Endothelial cell of hepatic sinusoid (primary cell): ENCODE data around the gene SLC35B2.

ENCODE experiments used
- in situ Hi-C: cut with HindIII; loops from 2 replicates; pipeline ENCODE4 v1.10.0; 2017; ENCODE audit warnings: low sequenced_read_pairs

The SLC35B2 gene

GRCh38 chr6:44257025-44257752 lies at the start of gene SLC35B2:
TSS of gene SLC35B2 (minus strand) at chr6:44257528. CDS start at chr6:44257410, 118 bp downstream.
- in situ Hi-C loops: loop anchor here (5.0 kb wide), 1 partner anchor 105 kb away; no protein-coding TSS in a partner anchor

GRCh38 chr6:44306710-44307109 lies 49.4 kb upstream of the SLC35B2 start:
- in situ Hi-C loops: loop anchor here (5.0 kb wide), 1 partner anchor 39 kb away; the partner anchor contains the start of gene NFKBIE

- in situ Hi-C loops: loop anchor here (5.0 kb wide), 1 partner anchor 38 kb away; the partner anchor contains the start of gene NFKBIE
These were observed 47.9 kb upstream of the SLC35B2 start for GRCh38 chr6:44305200-44305725.

GRCh38 chr6:44304282-44305199 lies 47.2 kb upstream of the SLC35B2 start:
- in situ Hi-C loops: loop anchor here (5.0 kb wide), 1 partner anchor 37 kb away; the partner anchor contains the start of gene NFKBIE

GRCh38 chr6:44303842-44304241 lies 46.5 kb upstream of the SLC35B2 start:
- in situ Hi-C loops: no loop called here

GRCh38 chr6:44302856-44303255 lies 45.5 kb upstream of the SLC35B2 start:
- in situ Hi-C loops: no loop called here

- in situ Hi-C loops: no loop called here
These were observed 44.6 kb upstream of the SLC35B2 start for GRCh38 chr6:44301782-44302564.

GRCh38 chr6:44301106-44301505 lies 43.8 kb upstream of the SLC35B2 start:
- in situ Hi-C loops: no loop called here

GRCh38 chr6:44300292-44300823 lies 43.0 kb upstream of the SLC35B2 start:
- in situ Hi-C loops: no loop called here

- in situ Hi-C loops: loop anchor here (5.0 kb wide), 1 partner anchor 38 kb away; no protein-coding TSS in a partner anchor
These were observed 41.5 kb upstream of the SLC35B2 start for GRCh38 chr6:44298864-44299263.

- in situ Hi-C loops: loop anchor here (5.0 kb wide), 1 partner anchor 39 kb away; no protein-coding TSS in a partner anchor
These were observed 40.9 kb upstream of the SLC35B2 start for GRCh38 chr6:44298055-44298803.

- in situ Hi-C loops: loop anchor here (5.0 kb wide), 1 partner anchor 40 kb away; no protein-coding TSS in a partner anchor
These were observed 40.0 kb upstream of the SLC35B2 start for GRCh38 chr6:44297063-44298038.

- in situ Hi-C loops: loop anchor here (5.0 kb wide), 1 partner anchor 42 kb away; no protein-coding TSS in a partner anchor
These were observed 37.8 kb upstream of the SLC35B2 start for GRCh38 chr6:44294832-44295791.

GRCh38 chr6:44292661-44293365 lies 35.5 kb upstream of the SLC35B2 start:
- in situ Hi-C loops: no loop called here

- in situ Hi-C loops: no loop called here
These were observed 34.5 kb upstream of the SLC35B2 start for GRCh38 chr6:44291841-44292240.

GRCh38 chr6:44289726-44290260 lies 32.5 kb upstream of the SLC35B2 start:
- in situ Hi-C loops: no loop called here
